Astrocyte (in vitro differentiated cells and primary cell): Measurements from ENCODE around the gene GALNT18. TPM values are rescaled to one million over a fixed set of nuclear protein-coding genes. Genes with fewer than 3 reads are reported as not detected.

Source experiments
- DNase-seq: peaks from one replicate; pipeline ENCODE4 v3.0.0-alpha.2; 2010; ENCODE audit warnings: low read depth
- FAIRE-seq: peaks from 2 replicates; lab custom pipeline; 2011; peaks lifted over from hg19 to GRCh38; lab: Jason Lieb, UNC
- H2AFZ ChIP-seq: 2 replicates; pipeline ENCODE4 v1.6.0; 2012; ENCODE audit warnings: low read depth, low read length, inconsistent platforms
- H3K27ac ChIP-seq: 2 replicates; pipeline ENCODE4 v1.5.1; 2011; ENCODE audit warnings: low read depth, low read length, inconsistent platforms
- H3K27me3 ChIP-seq: 2 replicates; pipeline ENCODE4 v1.6.0; 2011; ENCODE audit warnings: low read length, inconsistent platforms; ENCODE audit not compliant: insufficient read depth
- H3K36me3 ChIP-seq: 2 replicates; pipeline ENCODE4 v1.5.1; 2011; ENCODE audit warnings: low read length, inconsistent platforms; ENCODE audit not compliant: insufficient read depth
- H3K4me1 ChIP-seq: 2 replicates; pipeline ENCODE4 v1.5.1; 2011; ENCODE audit warnings: low read length, inconsistent platforms; ENCODE audit not compliant: insufficient read depth
- H3K4me2 ChIP-seq: 2 replicates; pipeline ENCODE4 v1.6.0; 2012; ENCODE audit warnings: low read length, inconsistent platforms
- H3K4me3 ChIP-seq: 2 replicates; pipeline ENCODE4 v1.5.1; 2011; ENCODE audit warnings: low read depth, mild to moderate bottlenecking, low read length, inconsistent platforms; ENCODE audit not compliant: insufficient read depth
- H3K79me2 ChIP-seq: 2 replicates; pipeline ENCODE4 v1.6.0; 2012; ENCODE audit warnings: mild to moderate bottlenecking, low read length, inconsistent platforms; ENCODE audit not compliant: insufficient read depth
- H3K9ac ChIP-seq: 2 replicates; pipeline ENCODE4 v1.6.0; 2012; ENCODE audit warnings: mild to moderate bottlenecking, low read length, inconsistent platforms
- H3K9me3 ChIP-seq: 2 replicates; pipeline ENCODE4 v1.5.1; 2012; ENCODE audit warnings: low read depth, mild to moderate bottlenecking, low read length, inconsistent platforms; ENCODE audit not compliant: insufficient read depth
- H4K20me1 ChIP-seq: 2 replicates; pipeline ENCODE4 v1.6.0; 2012; ENCODE audit warnings: low read length, inconsistent platforms; ENCODE audit not compliant: insufficient read depth
- H3K27ac Mint-ChIP-seq: one replicate; pipeline ENCODE4 v1.8.0; 2021; ENCODE audit warnings: mild to moderate bottlenecking, mixed read lengths; ENCODE audit not compliant: unreplicated experiment
- H3K27me3 Mint-ChIP-seq: one replicate; pipeline ENCODE4 v1.8.0; 2021; ENCODE audit warnings: low read depth, mixed read lengths; ENCODE audit not compliant: unreplicated experiment
- H3K36me3 Mint-ChIP-seq: one replicate; pipeline ENCODE4 v1.8.0; 2021; ENCODE audit warnings: low read depth, mixed read lengths; ENCODE audit not compliant: unreplicated experiment
- H3K4me1 Mint-ChIP-seq: one replicate; pipeline ENCODE4 v1.8.0; 2021; ENCODE audit warnings: low read depth, mixed read lengths; ENCODE audit not compliant: unreplicated experiment
- H3K4me3 Mint-ChIP-seq: one replicate; pipeline ENCODE4 v1.8.0; 2021; ENCODE audit warnings: mild to moderate bottlenecking, moderate library complexity, mixed read lengths; ENCODE audit not compliant: unreplicated experiment
- H3K9me3 Mint-ChIP-seq: one replicate; pipeline ENCODE4 v1.8.0; 2021; ENCODE audit warnings: mild to moderate bottlenecking, mixed read lengths; ENCODE audit not compliant: unreplicated experiment
- EZH2 ChIP-seq: IDR thresholded peaks from 2 replicates; pipeline ENCODE4 v1.6.1; 2012; ENCODE audit warnings: mild to moderate bottlenecking, low read length, inconsistent platforms; ENCODE audit not compliant: insufficient read depth
- total RNA-seq: library from RNA; stranded (reverse); gene quantifications from 2 replicates; pipeline ENCODE4 v1.2.1, GENCODE V29; 2021
- TF ChIP-seq, protein P1 (sequence below): IDR thresholded peaks from 2 replicates; pipeline ENCODE4 v1.5.1; 2011; ENCODE audit warnings: low read depth, mild to moderate bottlenecking, inconsistent platforms, low read length, moderate library complexity; ENCODE audit not compliant: insufficient read depth

GALNT18 gene
- total RNA-seq, 1 donor from 2014 or later, result 6.5 TPM

DNA sequence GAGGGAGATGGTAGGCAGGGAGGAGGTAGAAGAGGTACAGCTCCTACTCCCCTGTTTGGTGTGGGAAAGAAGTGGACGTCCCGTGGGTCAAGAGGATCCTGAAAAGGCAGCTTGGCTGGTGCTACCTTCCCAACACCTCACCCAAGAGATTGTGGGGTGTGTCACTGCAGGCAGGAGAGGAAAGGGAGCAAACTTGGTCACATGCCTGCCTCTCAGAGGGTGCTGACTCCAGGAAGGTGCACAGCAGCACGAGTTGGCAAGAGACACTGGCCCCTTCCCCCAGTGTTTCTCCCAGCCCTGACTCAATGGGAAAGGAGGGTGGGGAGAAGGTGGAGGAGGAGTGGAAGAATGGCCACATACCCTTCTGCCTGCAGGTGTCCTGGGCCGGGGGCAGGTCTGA, 368.3 kb downstream of the GALNT18 start:
- Histone ChIP-seq H4K20me1 (no peaks in the 10 kb centered on the region), H3K27ac (no peak overlapping the region), H3K36me3 (no peaks in the 10 kb centered on the region), H3K79me2 (no peaks in the 10 kb centered on the region), H2AFZ (no peak overlapping the region), H3K4me1 (no peaks in the 10 kb centered on the region), H3K9me3 (no peaks in the 10 kb centered on the region), H3K4me3 (no peak overlapping the region), H3K9ac (no peak overlapping the region), H3K4me2 (no peak overlapping the region), H3K27me3 (peaks cover 6% of the 10 kb centered on the region)
- TF ChIP-seq, protein P1, sequence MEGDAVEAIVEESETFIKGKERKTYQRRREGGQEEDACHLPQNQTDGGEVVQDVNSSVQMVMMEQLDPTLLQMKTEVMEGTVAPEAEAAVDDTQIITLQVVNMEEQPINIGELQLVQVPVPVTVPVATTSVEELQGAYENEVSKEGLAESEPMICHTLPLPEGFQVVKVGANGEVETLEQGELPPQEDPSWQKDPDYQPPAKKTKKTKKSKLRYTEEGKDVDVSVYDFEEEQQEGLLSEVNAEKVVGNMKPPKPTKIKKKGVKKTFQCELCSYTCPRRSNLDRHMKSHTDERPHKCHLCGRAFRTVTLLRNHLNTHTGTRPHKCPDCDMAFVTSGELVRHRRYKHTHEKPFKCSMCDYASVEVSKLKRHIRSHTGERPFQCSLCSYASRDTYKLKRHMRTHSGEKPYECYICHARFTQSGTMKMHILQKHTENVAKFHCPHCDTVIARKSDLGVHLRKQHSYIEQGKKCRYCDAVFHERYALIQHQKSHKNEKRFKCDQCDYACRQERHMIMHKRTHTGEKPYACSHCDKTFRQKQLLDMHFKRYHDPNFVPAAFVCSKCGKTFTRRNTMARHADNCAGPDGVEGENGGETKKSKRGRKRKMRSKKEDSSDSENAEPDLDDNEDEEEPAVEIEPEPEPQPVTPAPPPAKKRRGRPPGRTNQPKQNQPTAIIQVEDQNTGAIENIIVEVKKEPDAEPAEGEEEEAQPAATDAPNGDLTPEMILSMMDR, result no peak
- no peak for TF ChIP-seq EZH2
- Mint-ChIP-seq H3K4me3 (no peak overlapping the region), H3K36me3 (peaks cover 4% of the 10 kb centered on the region), H3K9me3 (peaks cover 3% of the 10 kb centered on the region), H3K27me3 (peaks cover 22% of the 10 kb centered on the region), H3K27ac (no peak overlapping the region), H3K4me1 (peaks cover 14% of the 10 kb centered on the region)
- DNase-seq (no peak), FAIRE-seq (no peak)

DNA sequence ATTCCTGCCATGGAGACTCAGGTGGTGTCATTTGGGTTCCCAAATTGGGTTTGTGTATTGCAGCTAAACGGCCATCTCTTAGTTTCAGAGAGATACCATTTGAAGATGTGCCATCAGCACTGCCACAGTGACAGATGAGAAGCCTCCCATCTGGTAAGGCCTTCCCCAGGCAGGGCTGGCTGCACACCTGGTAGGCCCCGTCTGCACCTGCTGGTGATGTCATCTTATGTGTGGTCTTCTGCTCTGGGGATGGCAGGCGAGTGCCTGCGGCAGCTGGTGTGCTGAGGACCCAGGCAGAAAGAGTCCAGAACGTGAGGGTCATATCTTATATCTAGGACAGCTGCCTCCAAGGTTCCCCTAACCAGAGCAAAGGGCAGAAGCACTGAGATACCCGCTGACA, 369.4 kb downstream of the GALNT18 start:
- Histone ChIP-seq H3K27me3 (peaks cover 6% of the 10 kb centered on the region), H3K4me3 (no peak overlapping the region), H3K36me3 (no peaks in the 10 kb centered on the region), H3K4me2 (no peak overlapping the region), H3K4me1 (no peaks in the 10 kb centered on the region), H3K79me2 (no peaks in the 10 kb centered on the region), H3K9ac (no peak overlapping the region), H3K27ac (no peak overlapping the region), H3K9me3 (no peaks in the 10 kb centered on the region), H4K20me1 (no peaks in the 10 kb centered on the region), H2AFZ (no peak overlapping the region)
- no peak overlapping the region for H3K27ac Mint-ChIP-seq
- DNase-seq, result no peak
- no peak for TF ChIP-seq EZH2
- TF ChIP-seq, protein P1, result no peak
- H3K4me3 Mint-ChIP-seq, result no peak overlapping the region
- peaks cover 3% of the 10 kb centered on the region for H3K9me3 Mint-ChIP-seq
- H3K4me1 Mint-ChIP-seq, result peaks cover 14% of the 10 kb centered on the region
- H3K36me3 Mint-ChIP-seq, result peaks cover 4% of the 10 kb centered on the region
- peaks cover 30% of the 10 kb centered on the region for H3K27me3 Mint-ChIP-seq
- FAIRE-seq, result no peak

DNA sequence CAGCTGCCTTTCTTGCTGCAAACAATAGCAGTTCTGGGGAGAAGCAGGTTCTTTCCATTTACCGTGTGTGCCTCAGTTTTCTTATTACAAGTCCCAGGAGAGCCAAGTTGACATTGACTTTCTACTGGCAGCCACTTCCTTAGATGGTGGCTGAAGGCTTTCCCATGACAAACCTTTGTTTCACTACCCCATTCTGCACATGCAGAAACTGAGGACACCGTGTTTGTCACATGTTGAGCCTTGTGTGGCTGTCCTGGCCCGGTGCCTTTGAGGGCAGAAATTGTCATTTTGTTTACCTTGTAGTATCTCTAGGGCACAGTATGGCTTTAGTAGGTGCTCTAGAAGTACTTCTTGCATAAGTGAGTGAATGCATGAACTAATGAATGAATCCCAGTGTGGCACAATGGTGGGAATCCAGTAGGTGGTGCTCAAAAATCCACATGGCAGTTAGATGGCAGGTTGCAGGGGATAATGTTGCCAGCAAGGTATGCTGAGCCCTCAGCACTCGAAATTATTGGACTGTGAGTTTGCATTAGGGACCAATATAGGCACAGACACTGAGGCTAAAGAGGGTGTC, 370.3 kb downstream of the GALNT18 start:
- Histone ChIP-seq H3K36me3 (no peaks in the 10 kb centered on the region), H3K9ac (no peak overlapping the region), H3K27ac (no peak overlapping the region), H3K79me2 (no peaks in the 10 kb centered on the region), H3K27me3 (peaks cover 2% of the 10 kb centered on the region), H3K4me3 (no peak overlapping the region), H4K20me1 (no peaks in the 10 kb centered on the region), H3K9me3 (no peaks in the 10 kb centered on the region), H3K4me2 (no peak overlapping the region), H3K4me1 (no peaks in the 10 kb centered on the region), H2AFZ (no peak overlapping the region)
- Mint-ChIP-seq H3K27ac (no peak overlapping the region), H3K27me3 (peaks cover 37% of the 10 kb centered on the region), H3K36me3 (peaks cover 4% of the 10 kb centered on the region), H3K4me3 (no peak overlapping the region), H3K9me3 (peaks cover 5% of the 10 kb centered on the region), H3K4me1 (peaks cover 14% of the 10 kb centered on the region)
- FAIRE-seq (no peak), DNase-seq (no peak)
- no peak for TF ChIP-seq EZH2
- TF ChIP-seq, protein P1, result no peak
